HUDEP-2 (cell line): ENCODE data around the gene NAGS.
"Not testable (repeated sequence)": the region's sequence is repeated elsewhere in the genome, so short reads cannot be mapped to it uniquely, and the experiment has no call there.

Experiments used
- DNase-seq, 76 experiments: peaks; one replicate each; lab custom pipeline; 2025; ENCODE audit not compliant: unreplicated experiment in 76 of 76; lab: John Stamatoyannopoulos, UW

NAGS gene

GRCh38 chr17:44037471-44037870 is 33.0 kb downstream of the NAGS start:
- no peak for DNase-seq

DNA sequence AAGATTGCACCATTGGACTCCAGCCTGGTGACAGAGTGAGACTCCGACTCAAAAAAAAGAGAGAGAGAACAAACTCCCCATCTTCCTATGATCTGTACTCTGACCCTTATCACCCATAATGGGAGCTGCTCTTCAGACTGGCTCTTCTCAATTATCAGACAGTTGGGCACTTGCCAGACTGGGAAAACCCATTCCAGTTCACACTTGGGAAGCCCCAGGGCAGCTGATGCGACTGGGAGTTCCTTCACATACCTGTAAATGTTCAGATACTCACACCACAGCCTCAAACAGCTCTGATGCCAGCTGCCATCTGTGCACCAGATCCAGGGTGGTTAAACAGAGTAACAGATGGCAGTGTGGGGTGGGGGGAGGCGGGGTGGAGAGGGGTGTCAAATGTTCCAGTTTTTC is 34.2 kb downstream of the NAGS start:
- no peak for DNase-seq

DNA sequence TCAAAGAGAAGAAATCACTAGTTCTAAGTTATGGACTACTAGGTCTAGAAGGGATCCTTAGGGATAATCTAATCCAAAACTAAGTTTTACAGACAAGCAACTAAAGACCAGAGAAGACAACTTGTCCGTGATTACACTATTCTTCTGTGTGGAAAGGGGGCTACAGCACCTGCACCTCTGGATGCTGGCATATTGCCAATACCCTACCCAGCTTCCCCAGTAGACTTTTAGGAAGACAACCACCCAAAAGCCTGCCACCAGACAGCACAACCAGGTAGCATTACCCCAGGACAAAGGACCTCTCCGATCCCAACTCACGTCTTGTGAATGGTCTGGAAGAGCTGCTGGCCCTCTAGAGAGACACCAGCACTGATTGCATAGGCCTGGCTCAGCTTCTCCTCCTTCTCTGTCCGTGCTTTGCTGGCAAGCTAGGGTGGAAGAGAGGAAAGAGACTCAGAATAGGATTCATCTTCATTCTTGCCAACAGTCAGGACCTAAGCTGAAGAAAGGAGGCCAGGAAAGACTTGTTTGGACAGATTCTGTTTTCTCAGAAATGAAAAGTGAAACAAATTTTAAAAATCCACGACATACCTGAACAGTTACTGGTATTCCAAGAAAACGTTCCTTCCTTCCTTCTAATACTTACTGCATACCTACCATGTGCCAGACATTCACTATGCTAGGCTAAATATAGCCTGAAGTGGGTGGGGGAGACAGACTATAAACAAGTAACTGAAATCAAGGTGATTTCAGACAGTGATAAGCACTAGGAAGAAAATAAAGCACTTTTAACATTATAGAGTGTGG is 35.6 kb downstream of the NAGS start:
- DNase-seq: no peak

DNA sequence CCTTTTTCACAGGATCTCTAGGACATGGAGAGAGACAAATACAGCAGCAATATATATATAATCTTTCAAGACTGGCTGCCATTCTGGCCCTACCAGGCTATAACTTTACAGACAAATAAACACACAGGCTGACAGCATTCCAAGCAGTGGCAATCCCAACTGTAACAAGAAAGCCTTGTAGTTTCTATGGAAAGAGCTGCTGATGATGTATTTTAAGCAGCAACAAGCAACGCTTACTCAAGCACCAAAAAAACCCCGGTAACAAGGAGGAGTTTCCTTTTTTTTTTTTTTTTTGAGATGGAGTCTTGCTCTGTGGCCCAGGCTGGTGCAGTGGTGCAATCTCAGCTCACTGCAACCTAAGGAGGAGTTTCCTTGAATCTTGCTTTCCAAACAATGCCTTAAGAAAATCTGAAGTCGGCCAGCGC is 38.9 kb downstream of the NAGS start:
- DNase-seq: no peak

- DNase-seq: no peak
Observed at GRCh38 chr17:44044071-44044470, 39.6 kb downstream of the NAGS start.

- DNase-seq: no peak
Observed at GRCh38 chr17:44045486-44045885, 41.1 kb downstream of the NAGS start.

- DNase-seq: not testable (repeated sequence)
Observed at GRCh38 chr17:44046893-44047292, 42.5 kb downstream of the NAGS start.

DNA sequence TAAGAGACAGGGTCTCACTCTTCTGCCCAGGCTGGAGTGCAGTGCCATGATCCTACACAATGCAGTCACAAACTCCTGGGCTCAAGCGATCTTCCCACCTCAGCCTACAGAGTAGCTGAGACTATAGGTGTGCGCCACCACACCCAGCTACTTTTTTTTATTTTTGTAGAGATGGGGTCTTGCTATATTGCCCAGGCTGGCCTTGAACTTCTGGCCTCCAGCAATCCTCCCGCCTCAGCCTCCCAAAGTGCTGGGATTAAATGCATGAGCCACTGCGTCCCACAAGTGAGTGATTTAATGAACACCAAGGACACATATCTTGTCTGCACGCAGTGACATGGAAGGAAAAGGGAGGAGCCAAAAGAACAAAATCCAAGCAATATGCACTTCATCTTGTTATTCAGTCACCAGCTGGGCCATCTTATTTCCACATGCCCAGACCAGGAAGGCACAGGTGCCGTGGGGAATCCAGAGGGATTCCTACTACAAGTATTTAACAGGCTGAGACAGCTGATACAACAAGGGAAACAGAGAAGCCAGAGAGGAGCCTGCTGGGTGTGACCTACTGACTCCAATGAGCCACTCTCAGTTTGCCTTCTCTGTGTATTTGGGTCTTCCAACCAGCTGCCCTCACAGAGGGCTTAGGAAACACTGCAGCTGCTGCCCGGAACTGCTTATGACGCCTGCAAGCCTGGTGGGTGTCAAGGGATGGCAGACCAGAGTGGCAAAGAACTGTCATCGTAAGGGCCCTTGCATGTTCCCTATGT is 45.1 kb downstream of the NAGS start:
- DNase-seq: no peak

DNA sequence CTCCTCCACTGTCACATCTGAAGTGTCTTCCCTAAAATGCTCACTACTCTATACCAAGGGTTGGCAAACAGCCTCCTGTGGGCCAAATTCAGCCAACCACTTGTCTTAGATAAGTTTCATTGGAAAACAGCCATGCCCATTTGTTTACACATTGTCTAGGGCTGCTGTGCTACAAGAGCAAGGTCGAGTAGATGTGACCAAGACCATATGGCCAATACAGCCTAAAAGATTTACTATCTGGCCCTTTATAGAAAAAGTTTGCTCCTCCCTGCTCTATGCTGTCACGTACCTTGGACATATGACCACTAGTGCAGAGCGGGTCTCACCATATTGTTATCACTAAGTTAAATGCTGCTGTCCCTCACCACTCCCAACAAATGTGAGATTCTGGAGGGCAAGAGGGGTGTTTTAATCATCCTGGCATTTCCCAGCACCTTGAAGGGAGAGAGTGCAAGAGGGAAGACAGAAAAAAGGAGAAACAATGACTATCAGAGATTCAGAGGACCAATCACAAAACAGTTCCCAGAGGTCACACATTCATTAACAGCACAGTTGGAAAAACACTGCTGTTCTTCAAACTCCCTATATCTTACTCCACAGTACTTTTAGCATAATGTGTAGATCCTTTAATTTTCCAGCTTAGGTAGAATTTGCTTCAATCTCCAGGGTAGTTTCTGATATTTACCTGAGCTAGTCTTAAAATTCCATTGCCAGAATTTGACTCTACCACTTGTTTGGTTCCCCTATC is 48.9 kb downstream of the NAGS start:
- DNase-seq: peak in 66 of 76 experiments; percentile 7 to 80 (median 46)
